ENCODE measurements around the gene IQSEC1. TPM values are rescaled to one million over a fixed set of nuclear protein-coding genes. Genes with fewer than 3 reads are reported as not detected.

The IQSEC1 gene
- total RNA-seq, 1 experiment from 2014 or later: 13.5 TPM

DNA sequence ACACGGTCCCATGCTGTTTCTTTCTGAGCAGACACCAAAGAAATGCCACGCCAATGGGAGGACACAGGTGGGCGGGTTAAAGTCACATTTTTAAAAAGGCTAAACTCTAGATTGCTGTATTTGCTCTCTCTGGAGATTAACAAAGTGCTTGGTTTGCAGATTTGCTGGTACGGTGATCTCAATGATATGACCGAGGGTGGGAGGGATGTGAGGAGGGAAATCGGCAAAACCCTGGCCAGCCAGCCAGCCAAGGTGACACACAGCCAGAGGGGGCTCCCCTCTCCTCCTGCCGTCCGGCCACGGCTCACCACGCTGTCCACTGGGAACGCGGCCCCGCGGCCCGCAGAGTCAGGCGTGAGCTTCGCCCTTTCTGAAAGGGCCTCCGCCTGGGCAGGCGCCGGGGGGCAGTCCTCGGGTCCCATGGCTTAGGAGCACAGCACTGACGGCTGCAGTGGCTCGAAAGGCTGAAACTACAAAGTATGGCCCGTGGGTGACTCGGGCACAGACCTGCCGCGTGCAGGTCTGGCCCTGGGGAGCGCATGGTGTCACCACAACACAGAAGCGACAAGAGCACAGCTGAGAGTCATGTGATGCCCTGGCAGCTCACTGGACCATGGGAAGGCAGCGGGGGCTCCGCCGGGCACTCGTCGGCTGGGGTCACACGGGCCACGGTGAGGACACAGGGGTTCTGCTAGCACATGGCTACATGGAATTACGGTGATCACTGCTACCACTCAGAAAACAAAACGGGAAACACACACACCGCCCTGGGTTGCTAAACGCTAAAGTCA lies 174.1 kb downstream of the IQSEC1 start:
- no peaks in the 10 kb centered on the region for H3K27me3 ChIP-seq (ENCODE audit: control insufficient read depth, insufficient read depth, low read length)
- peaks cover 2% of the 10 kb centered on the region for H3K36me3 ChIP-seq (replicated peaks; ENCODE audit: control insufficient read depth, insufficient read depth, low read length)
- no peak overlapping the region for H3K4me3 ChIP-seq (ENCODE audit: insufficient read depth, low read depth, low read length)
- peak; percentile 73 for DNase-seq

DNA sequence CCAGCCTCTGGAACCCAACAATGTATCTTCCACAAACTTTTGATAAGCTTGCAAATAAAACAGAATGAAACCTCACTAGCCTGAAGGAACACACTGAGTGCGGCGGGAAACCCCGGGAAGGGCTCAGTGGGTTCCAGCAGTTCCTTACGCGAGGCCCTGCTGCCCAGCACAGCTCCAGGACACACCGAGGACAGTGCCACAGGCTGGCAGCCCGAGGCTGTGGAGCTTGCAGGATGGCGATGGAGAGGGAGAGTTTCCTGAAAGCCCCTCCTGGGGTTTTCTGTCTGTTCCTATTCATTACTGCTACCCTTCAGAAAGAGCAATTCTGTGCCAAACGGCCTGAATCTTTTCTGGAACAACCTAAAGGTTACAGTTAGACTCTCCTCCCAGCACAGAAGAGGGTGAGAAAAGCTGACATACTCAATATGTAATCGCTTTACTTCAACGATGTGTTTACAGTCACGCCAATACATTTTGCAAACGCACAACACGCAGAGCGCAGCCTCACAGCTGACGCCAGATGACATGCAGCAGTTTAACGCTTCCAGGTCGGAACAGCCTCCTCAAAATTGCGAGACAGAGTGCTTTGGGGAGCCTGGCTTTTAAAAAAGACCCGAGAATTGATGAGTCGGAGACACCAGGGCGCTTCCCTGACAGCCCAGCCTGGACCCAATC lies 174.8 kb downstream of the IQSEC1 start:
- DNase-seq: no peak
- Histone ChIP-seq H3K36me3 (replicated peaks; ENCODE audit: control insufficient read depth, insufficient read depth, low read length) (peaks cover 2% of the 10 kb centered on the region), H3K4me3 (ENCODE audit: insufficient read depth, low read depth, low read length) (no peak overlapping the region), H3K27me3 (ENCODE audit: control insufficient read depth, insufficient read depth, low read length) (no peaks in the 10 kb centered on the region)

DNA sequence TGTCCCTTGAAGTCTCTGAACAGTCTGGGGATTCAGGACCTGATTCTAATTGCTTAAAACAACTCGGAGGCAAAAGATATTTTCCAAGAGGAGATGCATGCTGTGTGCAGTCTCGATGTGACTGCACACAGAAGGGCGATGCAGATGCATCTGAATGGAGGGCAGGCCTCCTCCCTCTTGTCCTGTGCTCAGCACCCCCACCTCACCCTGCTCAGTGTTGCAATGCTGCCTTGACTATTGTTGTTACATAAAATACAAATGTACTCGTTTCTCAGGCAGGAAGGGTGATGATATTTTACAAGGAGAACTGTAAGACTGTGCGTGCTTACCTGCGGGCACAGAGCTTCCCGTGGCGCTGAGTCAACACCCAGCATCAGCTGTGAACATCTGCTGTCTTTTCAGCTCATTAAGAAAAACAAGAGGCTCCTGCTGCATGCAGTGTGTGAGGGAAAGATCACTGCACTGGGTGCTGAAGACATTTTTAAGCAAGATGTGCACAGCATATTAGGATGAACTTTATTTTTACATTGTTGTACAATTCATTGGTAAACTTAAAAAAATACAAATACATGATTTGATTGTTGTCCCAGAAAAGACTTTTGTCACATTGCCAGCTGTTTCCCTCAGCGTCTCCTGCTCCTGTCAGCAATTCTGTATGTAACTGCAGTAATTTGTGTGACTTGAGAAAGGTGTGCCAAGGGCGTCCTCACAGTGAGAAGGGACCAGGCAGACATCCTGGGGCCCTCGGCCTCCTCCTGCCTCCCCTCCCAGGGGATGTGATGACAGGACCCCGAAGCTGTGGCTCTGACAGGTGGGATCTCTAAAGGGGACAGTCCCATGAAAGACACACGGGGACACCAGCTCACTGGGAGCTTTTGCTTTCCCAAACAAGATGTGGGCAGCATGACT lies 175.6 kb downstream of the IQSEC1 start:
- H3K4me3 ChIP-seq (ENCODE audit: insufficient read depth, low read depth, low read length): no peak overlapping the region
- no peak for DNase-seq

DNA sequence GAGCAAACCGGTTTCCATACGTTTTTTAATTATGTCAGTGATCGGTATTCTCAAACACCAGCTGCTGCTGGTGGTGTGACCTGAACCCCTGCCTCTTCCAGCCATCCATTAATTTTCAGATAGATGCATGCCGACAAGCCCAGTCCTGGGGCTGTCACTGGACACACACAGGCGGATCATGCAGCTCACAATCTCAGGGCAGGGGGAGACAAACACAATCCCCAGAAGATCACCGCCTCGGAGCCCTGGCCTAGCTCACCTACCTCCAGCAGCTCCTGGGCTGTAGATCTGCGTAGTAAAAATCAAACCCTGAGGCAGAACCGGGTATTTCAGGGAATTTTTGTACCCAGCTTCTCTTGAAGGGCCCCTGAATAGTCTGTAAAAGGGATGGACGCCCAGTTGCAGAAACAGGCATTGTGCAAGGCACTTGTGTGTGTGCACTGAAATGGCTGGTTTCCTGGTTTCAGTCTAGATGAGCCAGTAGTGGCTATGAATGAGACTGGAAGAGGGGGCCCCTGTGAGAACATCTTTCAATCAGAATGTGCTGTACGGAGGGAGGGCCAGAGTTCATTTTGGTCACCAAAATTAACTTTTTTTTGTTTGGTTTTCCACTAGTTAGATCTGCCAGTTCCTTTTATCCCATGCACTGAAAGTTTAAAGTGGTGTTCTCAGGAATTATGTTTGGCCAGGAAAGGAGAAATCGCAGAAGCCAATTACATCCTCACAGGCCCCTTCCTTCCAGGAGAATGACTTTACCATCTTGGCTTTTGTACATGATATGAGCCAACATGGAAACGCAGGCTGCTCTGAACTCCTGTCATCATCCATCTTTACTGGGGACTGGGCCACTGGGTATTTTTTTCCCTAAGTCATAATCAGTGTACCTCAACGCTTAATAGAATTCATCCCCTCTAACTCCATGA lies 176.9 kb downstream of the IQSEC1 start:
- H3K4me3 ChIP-seq (ENCODE audit: insufficient read depth, low read depth, low read length): no peak overlapping the region
- peak; percentile 75 for DNase-seq
- H3K27me3 ChIP-seq (ENCODE audit: control insufficient read depth, insufficient read depth, low read length): no peaks in the 10 kb centered on the region; the same call in 1 of the 2 replicates
- H3K36me3 ChIP-seq (replicated peaks; ENCODE audit: control insufficient read depth, insufficient read depth, low read length): peaks cover 2% of the 10 kb centered on the region

More for the DNA sequence above, 175.6 kb downstream of the IQSEC1 start:
- Histone ChIP-seq H3K36me3 (replicated peaks; ENCODE audit: control insufficient read depth, insufficient read depth, low read length) (peaks cover 2% of the 10 kb centered on the region), H3K27me3 (ENCODE audit: control insufficient read depth, insufficient read depth, low read length) (no peaks in the 10 kb centered on the region)

- Histone ChIP-seq H3K36me3 (replicated peaks; ENCODE audit: control insufficient read depth, insufficient read depth, low read length) (peaks cover 2% of the 10 kb centered on the region), H3K27me3 (ENCODE audit: control insufficient read depth, insufficient read depth, low read length) (peaks cover 2% of the 10 kb centered on the region; the same call in 1 of the 2 replicates), H3K4me3 (ENCODE audit: insufficient read depth, low read depth, low read length) (no peak overlapping the region)
- no peak for DNase-seq
These were observed 177.7 kb downstream of the IQSEC1 start for GRCh38 chr3:12895391-12896062.

DNA sequence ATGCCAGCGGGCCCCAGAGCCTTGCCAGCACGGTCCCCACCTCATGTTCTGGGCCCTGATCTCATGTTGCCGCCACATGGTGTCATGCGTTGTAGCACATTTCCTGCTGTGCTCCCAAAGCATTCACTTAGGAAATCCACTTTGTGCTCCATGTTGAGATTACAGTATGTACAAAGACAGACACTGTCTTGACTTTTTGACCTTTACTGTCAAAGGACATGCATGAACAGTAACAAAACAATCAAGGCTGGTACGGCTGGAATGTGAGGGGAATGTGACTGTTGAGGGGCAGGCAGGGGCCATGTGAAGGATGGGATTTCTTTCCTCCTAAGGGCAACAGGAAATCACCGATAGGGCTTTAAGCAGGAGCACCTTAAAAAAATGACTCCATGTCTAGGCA lies 178.6 kb downstream of the IQSEC1 start:
- no peak for DNase-seq
- Histone ChIP-seq H3K36me3 (replicated peaks; ENCODE audit: control insufficient read depth, insufficient read depth, low read length) (peaks cover under 1% of the 10 kb centered on the region), H3K4me3 (ENCODE audit: insufficient read depth, low read depth, low read length) (no peak overlapping the region), H3K27me3 (ENCODE audit: control insufficient read depth, insufficient read depth, low read length) (peaks cover 2% of the 10 kb centered on the region; the same call in 1 of the 2 replicates)

GRCh38 chr3:12893852-12894251 lies 179.4 kb downstream of the IQSEC1 start:
- H3K4me3 ChIP-seq (ENCODE audit: insufficient read depth, low read depth, low read length): no peak overlapping the region

DNA sequence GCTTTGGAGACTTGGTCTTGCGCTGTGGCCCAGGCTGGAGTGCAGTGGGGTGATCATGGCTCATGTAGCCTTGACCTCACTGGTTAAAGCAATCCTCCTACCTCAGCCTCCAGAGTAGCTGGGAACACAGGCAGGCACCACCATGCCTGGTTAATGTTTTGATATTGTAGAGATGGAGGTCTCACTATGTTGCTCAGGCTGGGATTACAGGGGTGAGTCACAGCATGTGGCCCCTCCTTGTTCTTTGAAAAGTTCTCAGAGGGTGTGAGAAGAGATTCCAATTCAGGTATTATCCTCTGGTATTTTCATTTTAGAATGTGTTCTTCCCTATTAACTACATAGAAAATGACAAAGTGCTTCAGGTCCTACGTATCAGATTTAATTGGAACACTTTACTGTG lies 180.0 kb downstream of the IQSEC1 start:
- peaks cover 2% of the 10 kb centered on the region; the same call in 1 of the 2 replicates for H3K27me3 ChIP-seq (ENCODE audit: control insufficient read depth, insufficient read depth, low read length)
- H3K4me3 ChIP-seq (ENCODE audit: insufficient read depth, low read depth, low read length): no peak overlapping the region
- DNase-seq: no peak
- H3K36me3 ChIP-seq (replicated peaks; ENCODE audit: control insufficient read depth, insufficient read depth, low read length): no peaks in the 10 kb centered on the region

More at GRCh38 chr3:12893852-12894251, 179.4 kb downstream of the IQSEC1 start:
- Histone ChIP-seq H3K36me3 (replicated peaks; ENCODE audit: control insufficient read depth, insufficient read depth, low read length) (no peaks in the 10 kb centered on the region), H3K27me3 (ENCODE audit: control insufficient read depth, insufficient read depth, low read length) (peaks cover 2% of the 10 kb centered on the region; the same call in 1 of the 2 replicates)
- DNase-seq: no peak

DNA sequence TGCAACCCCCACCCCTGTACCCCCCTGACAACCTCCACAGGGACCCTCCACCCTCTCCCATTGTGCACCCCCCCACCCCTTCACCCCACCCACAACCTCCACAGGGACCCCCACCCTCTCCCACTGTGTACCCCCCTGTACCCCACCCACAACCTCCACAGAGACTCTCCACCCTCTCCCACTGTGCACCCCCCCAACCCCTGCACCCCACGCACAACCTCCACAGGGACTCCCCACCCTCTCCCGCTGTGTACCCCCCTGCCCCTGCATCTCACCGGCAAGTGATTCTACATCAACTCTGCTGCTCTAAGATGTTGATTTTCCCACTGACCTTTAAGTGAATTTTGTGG lies 180.4 kb downstream of the IQSEC1 start:
- Histone ChIP-seq H3K36me3 (replicated peaks; ENCODE audit: control insufficient read depth, insufficient read depth, low read length) (no peaks in the 10 kb centered on the region), H3K4me3 (ENCODE audit: insufficient read depth, low read depth, low read length) (no peak overlapping the region), H3K27me3 (ENCODE audit: control insufficient read depth, insufficient read depth, low read length) (peaks cover 2% of the 10 kb centered on the region; the same call in 1 of the 2 replicates)
- DNase-seq: no peak

DNA sequence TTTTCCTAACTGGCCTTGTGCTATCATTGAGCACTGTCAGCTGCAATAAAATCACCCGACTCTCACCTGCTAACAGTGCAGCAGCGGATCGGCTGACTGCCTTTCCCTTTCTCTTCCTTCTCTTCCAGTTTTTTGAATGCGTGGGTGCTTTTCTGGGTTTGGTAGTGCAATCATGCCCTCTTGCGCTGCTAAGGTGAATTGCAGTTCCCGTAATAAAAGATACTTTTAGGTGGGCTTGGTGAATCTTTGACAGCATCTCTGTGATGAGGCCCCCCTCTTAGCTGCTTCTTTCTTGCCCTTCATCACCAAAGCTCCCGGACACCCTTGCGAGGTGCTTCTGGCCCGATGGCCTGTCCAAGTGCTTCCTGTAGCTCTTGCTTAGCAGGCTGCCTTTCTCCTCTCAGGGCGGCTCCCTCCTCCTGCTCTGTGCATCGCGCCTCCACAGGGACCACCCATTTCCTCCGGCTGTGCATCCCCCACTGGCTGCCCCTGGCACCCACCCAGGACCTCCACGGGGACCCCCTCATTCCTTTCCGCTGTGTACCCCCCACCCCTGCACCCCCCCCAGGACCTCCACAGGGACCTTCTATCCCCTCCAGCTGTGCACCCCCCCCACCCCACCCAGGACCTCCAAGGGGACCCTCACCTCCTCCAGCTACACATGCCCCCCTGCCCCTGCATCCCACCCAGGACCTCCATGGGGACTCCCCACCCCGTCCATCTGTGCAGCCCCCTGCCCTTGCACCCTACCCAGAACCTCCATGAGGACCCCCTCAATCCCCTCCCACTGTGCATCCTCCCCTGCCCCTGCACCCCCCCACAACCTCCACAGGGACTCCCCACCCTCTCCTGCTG lies 181.0 kb downstream of the IQSEC1 start:
- no peak overlapping the region for H3K4me3 ChIP-seq (ENCODE audit: insufficient read depth, low read depth, low read length)

DNA sequence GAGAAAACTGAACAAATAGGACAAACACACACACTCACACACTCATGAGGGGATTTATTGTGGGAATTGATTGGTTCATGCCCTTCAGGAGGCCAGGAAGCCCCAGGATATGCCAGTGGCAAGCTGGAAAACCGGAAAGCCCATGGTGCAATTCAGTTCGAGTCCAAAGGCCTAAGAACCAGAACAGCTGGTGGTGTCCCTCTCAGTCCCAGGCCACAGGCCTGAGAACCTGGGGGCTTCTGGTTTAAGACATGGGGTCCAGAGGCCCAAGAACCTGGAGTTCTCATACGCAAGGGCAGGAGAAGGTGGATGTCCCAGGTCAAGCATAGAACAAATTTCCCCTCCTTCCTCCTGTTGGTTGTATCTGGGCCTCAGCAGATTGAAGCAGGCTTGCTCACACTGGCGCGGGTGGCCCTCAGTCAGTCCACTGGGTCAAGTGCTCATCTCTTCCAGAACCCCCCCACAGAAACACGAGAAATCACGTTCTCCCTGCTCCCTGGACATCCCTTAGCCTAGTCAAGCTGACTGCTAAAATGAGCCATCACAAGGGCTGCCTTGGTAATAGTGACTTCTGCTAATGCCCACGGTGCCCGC lies 181.7 kb downstream of the IQSEC1 start:
- Histone ChIP-seq H3K36me3 (replicated peaks; ENCODE audit: control insufficient read depth, insufficient read depth, low read length) (no peaks in the 10 kb centered on the region), H3K4me3 (ENCODE audit: insufficient read depth, low read depth, low read length) (no peak overlapping the region), H3K27me3 (ENCODE audit: control insufficient read depth, insufficient read depth, low read length) (peaks cover 2% of the 10 kb centered on the region; the same call in 1 of the 2 replicates)
- DNase-seq: no peak

More for the DNA sequence above, 181.0 kb downstream of the IQSEC1 start:
- Histone ChIP-seq H3K36me3 (replicated peaks; ENCODE audit: control insufficient read depth, insufficient read depth, low read length) (no peaks in the 10 kb centered on the region), H3K27me3 (ENCODE audit: control insufficient read depth, insufficient read depth, low read length) (peaks cover 2% of the 10 kb centered on the region; the same call in 1 of the 2 replicates)
- DNase-seq: peak; percentile 83
